Measurements from ENCODE around the gene JAKMIP2.

Gene JAKMIP2

GRCh38 chr5:147544556-147544955, 238.0 kb downstream of the JAKMIP2 start:
- no peak overlapping the region for H3K4me3 ChIP-seq (ENCODE audit: low read depth, low read length)
- TF ChIP-seq CTCF (IDR thresholded peaks at IDR 0.05; ENCODE audit: insufficient read depth, low read depth, low read length, missing control alignments): no peak
- DNase-seq (ENCODE audit: low read depth): no peak

DNA sequence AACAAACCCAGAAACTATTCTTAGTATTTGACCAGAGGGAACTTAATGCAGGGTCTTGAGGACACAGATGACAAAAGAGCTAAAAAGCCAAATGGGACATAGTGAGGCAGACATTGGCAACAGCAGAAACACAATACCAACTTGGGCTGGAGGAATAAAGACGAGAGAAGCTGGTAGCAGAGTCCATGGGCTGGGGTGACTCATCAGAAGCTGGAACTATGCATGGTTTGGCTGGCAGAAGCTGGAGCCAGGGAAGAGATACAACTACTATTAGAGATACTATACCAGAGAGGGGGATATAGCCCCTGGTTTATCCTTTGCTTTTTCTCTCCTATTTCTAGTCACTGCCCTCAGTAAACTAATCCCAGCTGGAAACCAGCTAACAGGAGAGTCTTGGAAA, 243.5 kb downstream of the JAKMIP2 start:
- DNase-seq (ENCODE audit: low read depth): no peak
- H3K4me3 ChIP-seq (ENCODE audit: low read depth, low read length): no peak overlapping the region
- TF ChIP-seq CTCF (IDR thresholded peaks at IDR 0.05; ENCODE audit: insufficient read depth, low read depth, low read length, missing control alignments): no peak

- no peak overlapping the region for H3K4me3 ChIP-seq (ENCODE audit: low read depth, low read length)
- no peak for TF ChIP-seq CTCF (IDR thresholded peaks at IDR 0.05; ENCODE audit: insufficient read depth, low read depth, low read length, missing control alignments)
- DNase-seq (ENCODE audit: low read depth): no peak
Measured at GRCh38 chr5:147538236-147538635, 244.3 kb downstream of the JAKMIP2 start.
